HFF-Myc (cell line): ENCODE results near the gene PRLH.

ENCODE experiments used
- DNase-seq: peaks from one replicate; pipeline ENCODE4 v3.0.0-alpha.2; 2011; ENCODE audit warnings: low read depth; ENCODE audit errors: extremely low read depth
- H3K4me3 ChIP-seq: replicated peaks from 2 replicates; pipeline ENCODE4 v1.5.1; 2011; ENCODE audit warnings: low read depth, mild to moderate bottlenecking, control low read depth, low read length
- CTCF ChIP-seq: IDR thresholded peaks from 2 replicates; pipeline ENCODE4 v1.5.1; 2012; ENCODE audit warnings: mild to moderate bottlenecking, low read depth, low read length, control low read depth; ENCODE audit errors: missing control alignments

The PRLH gene

GRCh38 chr2:237600205-237600846 lies 34.0 kb downstream of the PRLH start:
- H3K4me3 ChIP-seq, result no peak overlapping the region
- no peak for DNase-seq
- peak; percentile 20 for TF ChIP-seq CTCF

- DNase-seq, result no peak
- TF ChIP-seq CTCF, result no peak
These were observed 35.2 kb downstream of the PRLH start for GRCh38 chr2:237601453-237602116.

GRCh38 chr2:237602409-237602808 lies 36.0 kb downstream of the PRLH start:
- H3K4me3 ChIP-seq, result no peak overlapping the region
- no peak for DNase-seq
- TF ChIP-seq CTCF, result no peak

More at GRCh38 chr2:237601453-237602116, 35.2 kb downstream of the PRLH start:
- no peak overlapping the region for H3K4me3 ChIP-seq

GRCh38 chr2:237603049-237603717 lies 36.8 kb downstream of the PRLH start:
- no peak overlapping the region for H3K4me3 ChIP-seq
- no peak for TF ChIP-seq CTCF
- DNase-seq, result no peak

- TF ChIP-seq CTCF, result no peak
- H3K4me3 ChIP-seq, result no peak overlapping the region
- no peak for DNase-seq
These were observed 37.5 kb downstream of the PRLH start for GRCh38 chr2:237603718-237604362.

GRCh38 chr2:237604391-237604790 lies 38.0 kb downstream of the PRLH start:
- DNase-seq, result no peak
- no peak for TF ChIP-seq CTCF
- no peak overlapping the region for H3K4me3 ChIP-seq
